NB4 (cell line): ENCODE measurements around the gene JPT1.

Experiments used
- CTCF ChIP-seq: IDR thresholded peaks from one replicate; pipeline ENCODE4 v1.5.1; 2012; ENCODE audit warnings: low read depth, low read length
- POLR2A ChIP-seq: IDR thresholded peaks from 2 replicates; pipeline ENCODE4 v1.6.1; 2011; ENCODE audit warnings: mild to moderate bottlenecking; ENCODE audit not compliant: insufficient read length; ENCODE audit errors: extremely low read depth

GRCh38 chr17:75183999-75184884, 29.9 kb upstream of the JPT1 start:
- no peak for TF ChIP-seq CTCF
- no peak for TF ChIP-seq POLR2A
